ENCODE results near the gene EXOC3L2. TPM values are rescaled to one million over a fixed set of nuclear protein-coding genes. Genes with fewer than 3 reads are reported as not detected.
A peak's percentile ranks its signal among the peaks of the same experiment; 100 is the strongest.

EXOC3L2 gene
- total and polyA plus RNA-seq, 2 donors (not counting 3 experiments of a cell fraction or from before 2014, with no cell fraction given): 0.66 to 1.8 TPM

- intact Hi-C loops (cut with micrococcal nuclease): no loop called here
- Histone ChIP-seq H3K9me3 (replicated peaks; ENCODE audit: control insufficient read depth, insufficient read depth, low read length) (no peaks in the 10 kb centered on the region), H3K36me3 (ENCODE audit: control insufficient read depth in 2 of 2, extremely low read depth in 1 of 2, insufficient read depth in 2 of 2, low read length in 2 of 2) (peaks cover 0 to 10% of the 10 kb centered on the region in 2 experiments), H3K79me2 (ENCODE audit: control insufficient read depth, insufficient read depth, low read length) (peaks cover 39% of the 10 kb centered on the region), H3K4me3 (replicated peaks in 1 of 3; ENCODE audit: insufficient read depth in 1 of 3, low read depth in 1 of 3, low read length in 3 of 3) (no peak overlapping the region), H3K27ac (ENCODE audit: insufficient read depth, low read depth, low read length) (no peak overlapping the region), H4K20me1 (replicated peaks; ENCODE audit: control insufficient read depth, extremely low read depth, insufficient read depth, low read length) (peaks cover 2% of the 10 kb centered on the region), H3K27me3 (ENCODE audit: control insufficient read depth in 2 of 2, insufficient read depth in 2 of 2, low read length in 2 of 2) (no peaks in the 10 kb centered on the region), H3K4me2 (ENCODE audit: insufficient read depth, low read length) (no peak overlapping the region), H3K9me1 (replicated peaks; ENCODE audit: control insufficient read depth, extremely low read depth, insufficient read depth, low read length) (no peaks in the 10 kb centered on the region), H2AFZ (ENCODE audit: low read depth, low read length) (no peak overlapping the region), H3K4me1 (ENCODE audit: control insufficient read depth, extremely low read depth, insufficient read depth, low read length) (peaks cover 10% of the 10 kb centered on the region), H3K9ac (replicated peaks; ENCODE audit: extremely low read depth, insufficient read depth, low read length) (no peak overlapping the region)
- ChIA-PET POLR2A (no interaction called here), CTCF (no interaction called here)
- FAIRE-seq (no peak), DNase-seq (ENCODE audit: low read depth, low spot score) (no peak)
- TF ChIP-seq CTCF (IDR thresholded peaks at IDR 0.05; ENCODE audit: extremely low read depth in 1 of 2, insufficient read depth in 1 of 2, low read depth in 1 of 2, low read length in 2 of 2): peak in 1 of 2 donors; percentile 38
- TF ChIP-seq EZH2 (IDR thresholded peaks at IDR 0.05; ENCODE audit: borderline replicate concordance, low read depth, low read length, severe bottlenecking): no peak
- no TSS peak for BruUV-seq (replicated peaks)
- dilution Hi-C loops (cut with MboI; ENCODE audit: extremely low pct_ligation_motif_present, low sequenced_read_pairs): no loop called here
Observed at GRCh38 chr19:45254044-45254531, 8.9 kb upstream of the EXOC3L2 start.

- H3K27me3 ChIP-seq (ENCODE audit: control insufficient read depth in 2 of 2, insufficient read depth in 2 of 2, low read length in 2 of 2): no peaks in the 10 kb centered on the region
- peaks cover 0 to 5% of the 10 kb centered on the region in 2 experiments for H3K36me3 ChIP-seq (ENCODE audit: control insufficient read depth in 2 of 2, extremely low read depth in 1 of 2, insufficient read depth in 2 of 2, low read length in 2 of 2)
- BruUV-seq (replicated peaks): no TSS peak
- ChIA-PET POLR2A (interaction anchor here (0.5 kb wide), 1 partner anchor 130 kb away, joined by 3 read pairs; no protein-coding TSS in a partner anchor), CTCF (interaction anchor here (1.9 kb wide), 1 partner anchor 53 kb away, joined by 8 read pairs; no protein-coding TSS in a partner anchor)
- no peak overlapping the region for H3K9ac ChIP-seq (replicated peaks; ENCODE audit: extremely low read depth, insufficient read depth, low read length)
- no peak overlapping the region for H3K27ac ChIP-seq (ENCODE audit: insufficient read depth, low read depth, low read length)
- H3K4me2 ChIP-seq (ENCODE audit: insufficient read depth, low read length): no peak overlapping the region
- H2AFZ ChIP-seq (ENCODE audit: low read depth, low read length): no peak overlapping the region
- peaks cover 2% of the 10 kb centered on the region for H4K20me1 ChIP-seq (replicated peaks; ENCODE audit: control insufficient read depth, extremely low read depth, insufficient read depth, low read length)
- no peaks in the 10 kb centered on the region for H3K9me1 ChIP-seq (replicated peaks; ENCODE audit: control insufficient read depth, extremely low read depth, insufficient read depth, low read length)
- TF ChIP-seq CTCF (IDR thresholded peaks at IDR 0.05; ENCODE audit: extremely low read depth in 1 of 2, insufficient read depth in 1 of 2, low read depth in 1 of 2, low read length in 2 of 2): no peak
- no peak for TF ChIP-seq POLR2AphosphoS5 (IDR thresholded peaks at IDR 0.05; ENCODE audit: insufficient read depth, low read depth, low read length)
- no peak for TF ChIP-seq MYC (IDR thresholded peaks at IDR 0.05; ENCODE audit: low read depth, low read length)
- no peak for TF ChIP-seq MAX (IDR thresholded peaks at IDR 0.05; ENCODE audit: insufficient read depth, insufficient read length)
- no peak for TF ChIP-seq GATA2 (IDR thresholded peaks at IDR 0.05; ENCODE audit: insufficient read depth, insufficient read length, low read depth, low read length)
- no peak for TF ChIP-seq EZH2 (IDR thresholded peaks at IDR 0.05; ENCODE audit: borderline replicate concordance, low read depth, low read length, severe bottlenecking)
- TF ChIP-seq POLR2A (IDR thresholded peaks at IDR 0.05; ENCODE audit: low read depth, low read length): no peak
- H3K9me3 ChIP-seq (replicated peaks; ENCODE audit: control insufficient read depth, insufficient read depth, low read length): no peaks in the 10 kb centered on the region
- H3K79me2 ChIP-seq (ENCODE audit: control insufficient read depth, insufficient read depth, low read length): peaks cover 39% of the 10 kb centered on the region
- no peak overlapping the region for H3K4me3 ChIP-seq (replicated peaks in 1 of 3; ENCODE audit: insufficient read depth in 1 of 3, low read depth in 1 of 3, low read length in 3 of 3)
- intact Hi-C loops (cut with micrococcal nuclease) (no loop called here), dilution Hi-C loops (cut with MboI; ENCODE audit: extremely low pct_ligation_motif_present, low sequenced_read_pairs) (no loop called here)
- FAIRE-seq (no peak), DNase-seq (ENCODE audit: low read depth, low spot score) (no peak)
- peaks cover 10% of the 10 kb centered on the region for H3K4me1 ChIP-seq (ENCODE audit: control insufficient read depth, extremely low read depth, insufficient read depth, low read length)
Observed at GRCh38 chr19:45253396-45254027, 8.3 kb upstream of the EXOC3L2 start.
